Left forelimb (tissue), 1 donor: ENCODE results near the gene TMEM220.
A peak's percentile ranks its signal among the peaks of the same experiment; 100 is the strongest.
"Not testable (repeated sequence)": the region's sequence is repeated elsewhere in the genome, so short reads cannot be mapped to it uniquely, and the experiment has no call there.

Experiments
- DNase-seq: peaks from one replicate; pipeline ENCODE4 v3.0.0-alpha.2; 2018; ENCODE audit warnings: low spot score

TMEM220 gene

DNA sequence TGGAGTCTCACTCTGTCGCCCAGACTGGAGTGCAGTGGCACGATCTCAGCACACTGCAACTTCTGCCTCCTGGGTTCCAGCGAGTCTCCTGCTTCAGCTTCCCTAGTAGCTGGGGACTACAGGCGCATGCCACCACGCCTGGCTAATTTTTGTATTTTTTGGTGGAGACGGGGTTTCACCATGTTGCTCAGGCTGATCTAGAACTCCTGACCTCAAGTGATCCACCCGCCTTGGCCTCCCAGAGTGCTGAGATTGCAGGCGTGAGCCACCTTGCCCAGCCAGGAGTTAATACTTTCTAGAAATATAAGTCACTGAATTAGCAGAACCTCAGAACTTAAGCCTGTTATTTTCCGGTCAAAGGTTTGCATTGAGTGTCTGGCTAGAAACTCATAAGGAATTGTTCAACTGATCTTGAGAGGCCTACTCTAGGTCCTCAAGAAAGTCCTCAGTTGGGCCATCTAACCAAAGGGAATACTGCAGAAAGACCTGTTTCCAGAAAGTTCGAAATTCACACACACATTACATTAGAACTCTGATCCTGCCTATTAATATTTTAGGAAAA lies 1.4 kb downstream of the TMEM220 start:
- DNase-seq = no peak

GRCh38 chr17:10727192-10727591 lies 2.6 kb downstream of the TMEM220 start:
- no peak for DNase-seq

GRCh38 chr17:10726196-10726595 lies 3.6 kb downstream of the TMEM220 start:
- DNase-seq = no peak

- DNase-seq = no peak
Measured at GRCh38 chr17:10725262-10725661, 4.6 kb downstream of the TMEM220 start.

DNA sequence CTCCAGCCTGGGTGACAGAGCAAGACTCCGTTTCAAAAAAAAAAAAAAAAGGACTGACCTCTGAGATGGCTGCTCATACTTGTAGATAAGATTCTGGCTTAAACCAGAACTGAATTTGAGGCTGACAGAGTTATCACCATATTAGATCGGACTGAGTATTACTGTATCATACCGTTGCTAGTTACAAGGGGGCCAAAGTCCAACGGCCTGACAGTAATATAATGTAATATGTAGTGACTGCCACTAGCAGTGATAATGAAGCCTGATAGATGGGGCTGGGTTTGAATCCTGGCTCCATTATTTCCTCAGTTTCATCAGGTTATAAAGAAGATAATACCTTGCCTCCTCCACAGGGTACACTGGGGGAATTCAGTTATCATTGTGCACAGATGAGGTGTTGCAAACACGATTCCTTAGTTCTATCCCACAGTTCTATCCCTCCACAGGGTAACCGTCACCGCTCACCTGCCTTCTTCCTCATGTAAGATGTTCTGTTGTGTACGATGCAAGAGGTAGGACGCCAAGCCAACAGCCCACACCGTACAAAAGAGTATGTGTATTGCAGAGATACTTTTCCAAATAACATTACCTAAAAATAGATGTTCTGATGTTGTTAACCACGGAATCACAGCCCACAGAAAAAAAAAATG lies 5.2 kb downstream of the TMEM220 start:
- DNase-seq = no peak

DNA sequence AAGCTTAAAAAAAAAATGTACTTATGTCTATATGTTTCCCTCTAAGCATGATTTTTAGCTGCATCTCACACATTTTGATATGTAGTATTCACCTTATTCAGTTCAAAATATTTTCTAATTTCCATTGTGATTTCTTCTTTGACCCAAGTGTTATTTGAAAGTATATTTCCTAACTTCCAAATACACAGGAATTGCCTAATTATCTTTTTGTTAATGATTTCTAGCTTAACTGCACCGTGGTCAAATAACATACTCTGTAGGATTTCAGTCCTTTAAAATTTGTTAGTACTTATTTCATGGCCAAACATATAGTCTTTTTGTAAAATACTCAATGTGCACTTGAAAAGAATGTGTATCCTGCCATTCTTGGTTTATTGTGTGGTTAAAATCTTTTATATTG lies 11.3 kb downstream of the TMEM220 start:
- DNase-seq = no peak

- DNase-seq = no peak
Measured at GRCh38 chr17:10716218-10716617, 13.6 kb downstream of the TMEM220 start.

- DNase-seq = no peak
Measured at GRCh38 chr17:10713318-10713717, 16.5 kb downstream of the TMEM220 start.

GRCh38 chr17:10705727-10706126 lies 24.1 kb downstream of the TMEM220 start:
- DNase-seq = no peak

GRCh38 chr17:10702574-10702973 lies 27.2 kb downstream of the TMEM220 start:
- no peak for DNase-seq

DNA sequence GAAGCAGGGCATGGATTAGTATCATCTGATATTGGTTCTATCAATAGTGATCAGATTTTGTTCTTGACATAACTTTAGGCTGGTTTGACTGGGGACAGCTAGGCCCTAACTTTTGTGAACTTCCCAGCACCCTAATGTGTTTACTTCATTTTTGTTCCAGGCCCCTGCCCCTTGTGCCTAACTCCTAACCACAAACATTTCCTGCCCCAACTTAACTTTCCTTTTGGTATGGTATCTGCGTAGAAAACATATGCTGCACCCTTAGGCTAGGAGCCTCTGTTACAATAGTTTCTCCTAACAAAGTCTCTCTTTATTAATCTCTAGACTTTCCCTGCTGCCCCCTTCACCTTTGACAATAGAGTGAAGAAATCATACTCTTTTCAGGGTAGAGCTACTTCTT lies 30.0 kb downstream of the TMEM220 start:
- DNase-seq = no peak

DNA sequence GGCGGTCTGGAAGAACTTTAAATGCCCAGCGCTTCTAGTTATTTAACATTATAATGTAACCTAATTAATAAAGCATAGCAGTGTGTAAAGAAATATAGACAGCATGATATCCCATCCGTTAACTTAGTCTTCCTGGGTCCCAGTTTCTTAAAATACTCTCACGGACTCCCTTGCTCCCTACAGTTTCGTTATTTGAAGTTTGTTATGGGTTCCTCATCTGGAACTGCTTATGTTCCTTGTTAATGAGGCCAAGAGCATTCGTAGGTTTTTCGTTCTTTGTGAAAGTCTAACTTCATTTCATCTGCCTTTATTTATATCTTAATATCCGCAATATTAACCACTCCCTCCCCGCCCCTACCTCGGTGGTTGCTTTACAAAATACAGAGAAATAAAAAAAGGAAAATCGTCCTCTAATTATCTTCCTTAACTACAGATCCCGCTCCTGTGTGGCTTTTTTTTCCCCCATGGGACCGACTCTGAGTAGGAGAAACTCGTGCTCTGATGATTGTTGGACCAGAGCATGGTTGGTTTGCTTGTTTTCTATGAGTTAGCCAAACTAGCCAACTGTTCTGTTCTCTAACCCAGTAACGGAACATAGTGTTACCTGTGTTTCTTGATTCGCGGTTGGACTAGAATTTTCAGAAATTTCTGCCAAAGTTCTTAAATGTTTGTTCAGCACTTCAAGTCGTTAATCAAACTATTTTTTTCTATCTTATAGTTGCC lies 31.6 kb downstream of the TMEM220 start:
- DNase-seq = no peak

- DNase-seq = peak; percentile 96
Measured at GRCh38 chr17:10697092-10698081, 32.4 kb downstream of the TMEM220 start, which contains the start of the genes ADPRM and SCO1. Gene ADPRM (plus strand): TSS chr17:10697594. CDS start chr17:10704927, 7,333 bp downstream. Gene SCO1 (minus strand): TSS chr17:10697533. CDS start chr17:10697507, 26 bp downstream.

- not testable (repeated sequence) for DNase-seq
Measured at GRCh38 chr17:10695875-10696407, 33.9 kb downstream of the TMEM220 start.

GRCh38 chr17:10687499-10687898 lies 42.3 kb downstream of the TMEM220 start:
- DNase-seq = no peak

GRCh38 chr17:10683853-10684252 lies 46.0 kb downstream of the TMEM220 start:
- no peak for DNase-seq

- DNase-seq = no peak
Measured at GRCh38 chr17:10681866-10682446, 47.9 kb downstream of the TMEM220 start.

- DNase-seq = no peak
Measured at GRCh38 chr17:10674704-10675103, 55.1 kb downstream of the TMEM220 start.

DNA sequence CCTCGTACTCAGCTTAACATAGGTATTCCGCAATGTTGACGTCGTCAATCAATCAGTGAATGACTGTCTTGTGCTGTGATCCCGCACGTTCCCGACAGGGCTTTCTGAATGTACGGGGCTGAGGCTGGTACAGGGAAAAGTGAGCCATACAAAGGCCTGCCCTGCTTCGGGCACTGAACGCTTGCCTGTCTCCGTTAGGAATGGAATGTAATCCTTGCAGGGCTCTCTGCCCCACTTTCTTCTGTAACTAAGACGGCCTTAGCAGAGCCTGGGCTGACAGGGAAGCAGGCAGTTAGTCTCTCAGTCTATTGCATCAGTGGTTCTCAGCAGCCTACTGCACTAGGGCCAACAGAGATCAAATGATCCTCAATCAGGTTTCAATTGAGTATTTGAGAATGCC lies 56.5 kb downstream of the TMEM220 start:
- DNase-seq = no peak

- no peak for DNase-seq
Measured at GRCh38 chr17:10668775-10669174, 61.0 kb downstream of the TMEM220 start.

GRCh38 chr17:10666906-10667305 lies 62.9 kb downstream of the TMEM220 start:
- no peak for DNase-seq
